Peyer's patch (tissue), 4 donors: ENCODE data around the gene ACOT2.

ENCODE experiments used
- CTCF ChIP-seq, 6 experiments: fragments of 450-650 bp in 4 of 6; fragments of 200-600 bp in 2 of 6; sonication (generic) in 1 of 6; IDR thresholded peaks; one replicate each; pipeline ENCODE4 v1.5.1; 2017 to 2019; ENCODE audit warnings: antibody characterized with exemption in 6 of 6, mild to moderate bottlenecking in 3 of 6, moderate library complexity in 1 of 6
- POLR2A ChIP-seq, 2 donors: fragments of 450-650 bp; IDR thresholded peaks; one replicate each; pipeline ENCODE4 v1.5.1; 2017; ENCODE audit warnings: antibody characterized with exemption in 2 of 2, mild to moderate bottlenecking in 2 of 2, moderate library complexity in 2 of 2

GRCh38 chr14:73610687-73611086, 41.7 kb downstream of the ACOT2 start:
- no peak for TF ChIP-seq CTCF (IDR thresholded peaks at IDR 0.05)
- TF ChIP-seq POLR2A (IDR thresholded peaks at IDR 0.05) = no peak
